ENCODE results near the gene ACTL8. TPM values are rescaled to one million over a fixed set of nuclear protein-coding genes. Genes with fewer than 3 reads are reported as not detected.
"Not testable (repeated sequence)": the region's sequence is repeated elsewhere in the genome, so short reads cannot be mapped to it uniquely, and the experiment has no call there.

ACTL8 gene
- total RNA-seq, 1 donor from 2014 or later = not detected

- DNase-seq (ENCODE audit: low read depth in 2 of 2) = no peak
Measured at GRCh38 chr1:17735348-17735747, 19.8 kb upstream of the ACTL8 start.

GRCh38 chr1:17735793-17736192 lies 19.3 kb upstream of the ACTL8 start:
- DNase-seq (ENCODE audit: low read depth in 2 of 2) = no peak

- no peak for DNase-seq (ENCODE audit: low read depth in 2 of 2)
Measured at GRCh38 chr1:17736625-17737024, 18.5 kb upstream of the ACTL8 start.

- DNase-seq (ENCODE audit: low read depth in 2 of 2) = no peak
Measured at GRCh38 chr1:17739050-17739449, 16.1 kb upstream of the ACTL8 start.

- DNase-seq (ENCODE audit: low read depth in 2 of 2) = no peak
Measured at GRCh38 chr1:17741052-17741451, 14.1 kb upstream of the ACTL8 start.

- no peak for DNase-seq (ENCODE audit: low read depth in 2 of 2)
Measured at GRCh38 chr1:17742583-17742982, 12.6 kb upstream of the ACTL8 start.

DNA sequence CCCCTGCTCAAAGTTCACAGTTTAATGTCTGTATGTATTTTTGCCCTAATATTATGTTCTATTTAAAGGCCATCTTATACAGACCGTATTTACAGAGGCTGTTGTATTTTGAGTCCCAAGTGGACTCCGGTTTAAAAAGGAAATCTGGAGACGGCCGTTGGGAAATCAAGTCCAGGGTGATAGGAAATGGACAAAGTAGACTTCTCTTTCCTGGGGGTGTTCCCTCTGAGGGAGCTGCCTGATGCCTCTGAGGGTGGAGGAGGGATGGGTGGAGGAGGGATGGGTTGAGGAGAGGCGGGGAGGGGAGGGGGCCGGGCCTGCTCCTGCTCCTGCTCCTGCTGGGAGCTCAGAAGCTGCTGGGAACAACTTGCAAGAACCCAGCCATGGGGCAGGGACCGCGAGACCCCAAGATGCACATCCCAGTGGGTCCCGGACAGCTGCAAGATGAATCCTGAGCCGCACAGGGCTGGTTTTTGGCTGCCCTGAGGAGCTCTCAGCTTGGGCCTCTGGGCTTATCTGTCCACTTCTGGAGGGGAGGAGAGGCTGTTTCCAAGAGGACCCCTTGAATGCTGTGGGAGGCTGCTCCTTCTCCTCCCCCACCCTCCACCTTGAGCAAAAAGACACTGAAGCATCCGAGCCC lies 12.0 kb upstream of the ACTL8 start:
- DNase-seq (ENCODE audit: low read depth in 2 of 2) = no peak

- no peak for DNase-seq (ENCODE audit: low read depth in 2 of 2)
Measured at GRCh38 chr1:17743925-17744324, 11.2 kb upstream of the ACTL8 start.

DNA sequence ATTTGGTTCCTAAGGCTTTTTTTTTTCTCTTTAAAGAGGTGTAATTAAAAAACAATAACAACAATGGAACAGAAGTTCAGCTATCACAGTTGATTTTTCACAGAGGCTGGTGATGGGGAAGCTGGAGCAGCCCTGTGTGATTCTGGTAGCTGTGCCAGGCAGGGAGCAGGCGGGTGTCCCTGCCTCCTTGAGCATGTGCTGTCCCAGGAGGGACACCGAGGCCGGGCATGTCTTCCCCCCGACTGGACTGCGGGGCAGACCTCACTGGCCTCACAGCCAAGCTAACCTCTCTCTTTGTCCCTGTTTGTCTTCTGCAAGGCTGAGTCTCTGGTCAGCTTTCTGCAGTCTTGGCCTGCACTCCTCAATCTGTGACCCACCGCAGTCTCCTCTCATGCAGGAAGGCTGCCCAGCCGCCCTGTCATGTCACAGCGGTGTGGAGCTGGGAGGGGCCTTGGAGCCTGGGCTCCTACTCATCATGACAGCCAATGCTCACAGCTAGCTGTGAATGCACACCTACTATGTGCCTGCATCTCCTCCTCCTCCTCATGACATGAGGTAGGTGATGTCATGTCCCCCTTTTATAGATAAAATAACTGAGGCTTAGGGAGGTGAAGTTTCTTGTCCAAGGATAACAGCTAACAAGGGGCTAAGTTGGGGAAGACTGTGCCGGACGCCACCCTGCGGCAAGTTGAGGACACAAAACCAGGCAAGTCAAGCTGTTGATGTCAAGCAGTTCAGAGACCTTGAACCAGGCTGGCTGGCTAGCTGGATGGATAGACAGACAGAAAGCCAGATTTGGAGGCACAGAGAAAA lies 10.3 kb upstream of the ACTL8 start:
- no peak for DNase-seq (ENCODE audit: low read depth in 2 of 2)

DNA sequence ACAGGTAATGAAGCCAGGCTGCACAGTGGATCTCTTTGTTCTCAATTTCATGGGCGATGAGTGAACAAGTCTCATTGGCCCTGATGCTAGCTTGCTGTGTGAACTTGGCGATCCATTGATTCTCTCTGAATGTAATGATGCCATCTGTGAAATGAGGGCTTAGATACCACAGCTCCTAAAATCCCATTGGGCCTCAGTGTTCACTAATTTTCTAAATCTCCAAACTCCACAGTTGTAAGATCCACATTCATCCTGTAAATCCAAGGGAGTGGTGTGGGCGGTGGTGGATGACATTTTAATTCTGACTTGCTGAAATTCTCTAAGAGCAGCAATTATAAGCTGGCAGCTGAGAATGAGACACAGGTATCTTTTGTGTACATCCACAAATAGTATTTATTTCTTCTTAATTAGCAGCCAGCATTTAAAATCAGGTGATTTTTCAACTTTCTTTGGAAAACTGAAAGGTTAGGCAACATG lies 9.6 kb upstream of the ACTL8 start:
- DNase-seq (ENCODE audit: low read depth in 2 of 2) = no peak

GRCh38 chr1:17746281-17746680 lies 8.9 kb upstream of the ACTL8 start:
- not testable (repeated sequence) for DNase-seq (ENCODE audit: low read depth in 2 of 2)

GRCh38 chr1:17746920-17747319 lies 8.2 kb upstream of the ACTL8 start:
- no peak for DNase-seq (ENCODE audit: low read depth in 2 of 2)

GRCh38 chr1:17750333-17750732 lies 4.8 kb upstream of the ACTL8 start:
- no peak for DNase-seq (ENCODE audit: low read depth in 2 of 2)

DNA sequence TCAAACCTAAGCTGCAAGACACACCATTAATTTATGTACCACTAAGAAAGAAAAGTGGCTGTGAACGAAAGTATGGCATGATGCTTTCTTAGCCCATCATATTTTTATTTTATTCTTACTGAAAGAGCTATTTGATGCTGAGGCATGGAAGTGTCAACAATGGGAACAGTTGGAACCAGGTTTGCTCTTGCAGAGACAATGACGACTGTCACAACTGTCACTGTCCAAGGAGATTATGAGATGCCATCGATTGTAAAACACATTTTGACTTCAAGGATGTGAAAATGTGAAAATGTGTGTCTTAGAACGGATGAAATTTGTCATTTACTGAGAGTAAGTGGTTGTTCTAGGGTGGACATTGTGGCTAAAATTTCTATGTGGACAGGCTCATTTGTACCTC lies 2.8 kb upstream of the ACTL8 start:
- no peak for DNase-seq (ENCODE audit: low read depth in 2 of 2)

GRCh38 chr1:17757426-17757825 lies 2.3 kb downstream of the ACTL8 start:
- DNase-seq (ENCODE audit: low read depth in 2 of 2) = no peak

- DNase-seq (ENCODE audit: low read depth in 2 of 2) = no peak
Measured at GRCh38 chr1:17759114-17759513, 4.0 kb downstream of the ACTL8 start.

DNA sequence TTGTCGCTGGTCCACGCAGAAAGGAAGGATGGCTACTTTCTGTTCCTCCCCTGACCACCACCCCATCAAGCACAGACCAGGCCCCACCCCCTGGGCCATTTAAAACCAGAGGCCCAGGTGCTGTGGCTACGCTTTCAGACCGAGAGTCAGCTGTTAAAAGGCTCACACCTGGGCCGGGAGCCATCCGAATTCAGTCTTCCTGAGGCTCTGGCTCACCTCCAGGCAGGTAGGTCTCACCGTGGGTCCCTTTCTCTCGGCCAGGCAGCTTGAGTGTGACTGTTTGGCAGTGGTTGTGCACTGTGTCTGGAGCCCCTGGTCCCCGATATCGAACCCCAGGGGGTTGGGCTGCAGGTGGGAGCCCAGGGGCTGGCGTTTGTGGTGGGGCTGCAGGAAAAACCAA lies 7.2 kb downstream of the ACTL8 start:
- DNase-seq (ENCODE audit: low read depth in 2 of 2) = no peak

GRCh38 chr1:17763417-17763816 lies 8.3 kb downstream of the ACTL8 start:
- DNase-seq (ENCODE audit: low read depth in 2 of 2) = no peak

- DNase-seq (ENCODE audit: low read depth in 2 of 2) = no peak
Measured at GRCh38 chr1:17763995-17764394, 8.9 kb downstream of the ACTL8 start.

GRCh38 chr1:17764591-17764990 lies 9.5 kb downstream of the ACTL8 start:
- DNase-seq (ENCODE audit: low read depth in 2 of 2) = no peak

GRCh38 chr1:17765444-17766411 lies 10.6 kb downstream of the ACTL8 start:
- no peak for DNase-seq (ENCODE audit: low read depth in 2 of 2)
